ENCODE results near the gene SPIRE2.

GRCh38 chr16:89821438-89822187 lies 6.7 kb upstream of the SPIRE2 start:
- TF ChIP-seq CTCF (IDR thresholded peaks at IDR 0.05) (no peak), POLR2A (IDR thresholded peaks at IDR 0.05) (no peak)
